Stimulated activated CD4-positive, alpha-beta T cell treated with anti-CD3 and anti-CD28 coated beads, TNF-alpha, amount 100 ng/mL, for 4 hours (primary cell): ENCODE results near the gene CLDN19.
A peak's percentile ranks its signal among the peaks of the same experiment; 100 is the strongest.
"Not testable (repeated sequence)": the region's sequence is repeated elsewhere in the genome, so short reads cannot be mapped to it uniquely, and the experiment has no call there.

ENCODE experiments used
- DNase-seq, 3 experiments: peaks; one replicate each; pipeline ENCODE4 v3.0.0-alpha.2; 2020; ENCODE audit warnings: low read depth in 3 of 3

CLDN19 gene

GRCh38 chr1:42759114-42759513, 19.1 kb upstream of the CLDN19 start:
- no peak for DNase-seq

- no peak for DNase-seq
Observed at GRCh38 chr1:42758641-42759040, 18.6 kb upstream of the CLDN19 start.

DNA sequence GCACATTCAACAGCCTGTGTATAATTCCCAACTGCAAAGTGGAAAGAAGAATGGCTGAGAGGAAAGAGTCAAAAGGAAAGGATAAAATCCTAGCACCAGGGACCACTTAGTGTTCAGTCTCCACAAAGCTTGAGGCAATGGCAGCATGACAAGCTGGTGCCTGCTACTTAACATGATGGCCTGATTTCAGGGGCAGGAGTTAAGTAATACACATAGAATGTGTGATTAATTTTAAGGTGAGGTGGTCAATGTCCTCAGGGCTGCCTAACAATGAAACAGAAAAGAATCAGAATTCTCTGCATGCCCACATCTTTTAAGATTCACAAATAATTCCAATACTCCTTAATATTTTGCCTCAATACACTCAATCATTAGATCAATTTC, 17.8 kb upstream of the CLDN19 start:
- no peak for DNase-seq

- DNase-seq: no peak
Observed at GRCh38 chr1:42756956-42757891, 17.2 kb upstream of the CLDN19 start.

DNA sequence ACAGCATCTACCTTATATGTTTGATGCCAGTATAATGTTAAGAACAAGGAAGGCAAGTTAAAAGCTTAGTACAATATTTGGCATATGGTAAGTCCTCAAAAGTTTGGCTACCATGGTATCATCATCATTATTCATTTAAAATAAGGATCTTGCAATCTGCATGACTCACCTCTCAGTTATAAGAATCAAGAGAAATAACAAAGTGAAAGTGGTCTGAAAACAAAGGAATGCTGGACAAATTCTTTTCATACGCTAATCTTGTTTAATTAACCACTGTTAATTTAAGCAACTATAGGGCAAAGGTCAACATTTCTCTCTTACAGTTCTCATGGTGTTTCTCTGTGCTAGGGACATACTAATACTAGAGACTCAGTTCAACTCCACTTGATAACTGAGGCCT, 13.0 kb upstream of the CLDN19 start:
- no peak for DNase-seq

DNA sequence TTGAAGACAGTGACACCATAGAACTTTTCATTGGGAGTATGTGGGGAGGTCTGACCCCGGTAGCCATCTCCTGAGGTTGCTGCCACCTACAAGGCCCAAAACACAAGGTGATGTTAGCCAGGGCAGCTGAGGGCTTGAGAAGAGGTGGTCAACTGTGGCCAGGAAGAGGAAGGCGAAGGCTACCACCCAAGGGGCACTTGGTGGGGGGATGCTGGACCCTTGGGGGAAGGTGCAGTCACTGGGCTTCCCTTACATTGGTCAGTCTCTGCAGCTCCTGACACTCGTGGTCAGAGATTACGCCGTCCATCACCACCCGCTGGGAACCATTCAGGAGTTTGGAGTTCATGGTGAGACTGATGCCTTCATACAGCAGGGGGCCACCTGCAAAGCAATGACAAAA, 12.2 kb upstream of the CLDN19 start:
- no peak for DNase-seq

- not testable (repeated sequence) for DNase-seq
Observed at GRCh38 chr1:42751511-42752070, 11.6 kb upstream of the CLDN19 start.

- DNase-seq: no peak
Observed at GRCh38 chr1:42750041-42750440, 10.0 kb upstream of the CLDN19 start.

- DNase-seq: no peak
Observed at GRCh38 chr1:42748461-42749410, 8.7 kb upstream of the CLDN19 start.

GRCh38 chr1:42748021-42748420, 8.0 kb upstream of the CLDN19 start:
- no peak for DNase-seq

DNA sequence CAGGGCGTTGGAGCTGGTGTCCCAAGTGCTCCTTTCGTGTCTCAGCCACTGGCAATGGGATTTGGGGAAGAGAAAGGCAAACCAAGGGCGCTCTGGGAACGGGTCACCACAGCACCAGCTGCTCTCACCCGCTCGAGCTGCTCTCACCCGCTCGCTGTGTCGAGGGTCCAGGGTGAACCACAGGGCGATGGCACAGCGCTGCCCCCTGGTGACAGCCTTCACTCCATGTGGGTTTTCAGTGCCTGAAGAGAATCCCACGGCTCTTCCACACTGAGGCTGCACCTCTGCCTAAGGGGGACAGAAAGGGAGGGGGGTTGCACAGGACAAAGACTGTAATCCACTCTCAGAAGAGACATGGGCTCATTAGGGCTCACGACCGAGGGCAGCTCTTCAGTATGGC, 7.1 kb upstream of the CLDN19 start:
- peak; percentile 12 to 28 (median 17) for DNase-seq

- no peak for DNase-seq
Observed at GRCh38 chr1:42746436-42747105, 6.5 kb upstream of the CLDN19 start.

DNA sequence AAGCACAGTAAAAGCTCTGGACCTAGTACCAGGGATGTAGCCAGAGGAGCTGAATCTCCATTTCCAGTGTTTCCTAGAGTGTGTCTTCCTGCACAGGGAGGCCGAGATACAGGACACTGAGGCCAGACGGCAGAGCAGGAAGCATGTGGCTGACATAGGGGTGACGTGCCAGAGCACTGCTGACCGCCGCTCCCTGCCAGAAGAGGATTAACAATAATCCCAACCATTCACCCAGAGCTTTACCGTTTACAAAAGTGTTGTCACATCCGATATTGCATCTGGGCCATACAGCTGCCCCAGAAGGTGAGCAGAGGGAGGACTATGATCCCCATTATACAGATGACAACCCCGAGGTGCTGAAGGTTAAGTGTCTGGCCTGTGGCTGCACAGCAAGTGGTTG, 5.8 kb upstream of the CLDN19 start:
- no peak for DNase-seq

DNA sequence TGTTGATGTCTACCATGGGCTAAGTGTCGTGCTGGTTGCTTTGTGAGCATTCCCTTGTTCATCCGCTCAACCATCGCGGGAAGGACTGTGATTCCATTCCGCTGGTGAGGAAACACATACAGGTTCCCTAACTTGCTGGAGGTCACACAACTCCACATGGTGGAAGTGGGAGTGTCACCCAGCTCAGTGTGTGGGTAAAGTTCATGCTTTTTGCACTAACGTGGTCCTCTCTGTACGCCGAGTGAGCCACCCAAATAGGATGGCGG, 4.0 kb upstream of the CLDN19 start:
- no peak for DNase-seq

DNA sequence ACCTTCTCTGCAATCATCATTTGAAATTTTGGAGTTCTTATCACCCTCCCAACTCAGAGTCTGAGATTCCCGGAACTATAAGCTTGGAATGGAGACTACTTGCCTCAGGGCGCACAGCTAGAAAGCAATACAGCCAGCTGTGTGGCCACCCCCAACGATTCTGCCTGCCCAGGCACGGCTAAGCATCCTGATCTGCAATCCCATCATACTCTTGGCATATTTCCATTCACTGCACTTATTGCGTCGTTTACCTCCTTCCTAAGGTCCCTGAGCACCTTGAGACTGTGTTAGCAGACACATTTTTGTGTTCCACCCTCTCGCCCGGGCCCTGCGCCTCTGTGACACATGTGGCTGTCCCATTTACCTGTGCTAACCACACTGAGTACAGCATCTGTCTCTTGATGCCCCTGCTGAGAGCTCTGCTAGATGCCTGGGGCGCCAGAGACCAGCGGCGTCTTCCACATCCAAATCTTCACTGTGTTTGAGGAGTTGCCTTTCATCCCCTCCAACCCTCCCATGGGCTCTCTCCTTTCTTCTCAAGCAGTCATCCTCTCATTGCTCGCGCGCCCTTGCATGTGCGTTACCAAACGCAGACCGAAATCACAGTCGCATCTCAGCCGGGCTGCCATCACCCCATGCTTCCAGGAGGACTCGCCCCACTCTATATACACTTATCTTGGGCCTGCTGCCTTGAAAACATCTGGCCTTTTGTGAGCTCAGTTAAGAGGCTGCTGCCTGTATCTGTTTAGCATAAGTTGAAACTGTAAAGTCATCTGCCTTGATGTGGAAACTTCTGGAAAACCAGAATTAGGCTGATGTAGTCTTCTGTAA, 3.5 kb upstream of the CLDN19 start:
- no peak for DNase-seq

- DNase-seq: no peak
Observed at GRCh38 chr1:42742617-42743316, 2.7 kb upstream of the CLDN19 start.

DNA sequence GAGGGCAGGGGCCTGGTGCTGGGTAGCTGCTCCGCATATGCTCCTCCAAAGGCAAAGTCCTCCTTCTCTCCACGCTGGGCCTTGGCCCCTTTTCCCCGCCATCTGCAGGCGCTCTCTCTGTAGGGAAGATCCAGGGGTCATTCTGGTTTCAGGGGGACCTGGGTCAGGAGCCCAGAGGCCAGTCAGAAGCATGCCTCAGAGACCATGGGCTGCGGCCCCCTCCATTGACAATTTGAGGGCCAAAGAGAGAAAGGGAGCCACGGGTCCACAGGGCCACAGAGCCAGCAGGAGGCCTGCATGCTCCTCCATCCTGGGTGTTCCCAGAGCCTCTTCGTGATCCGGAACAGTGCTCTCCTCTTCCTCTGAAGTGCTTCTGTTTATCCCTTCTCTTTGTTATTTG, 2.1 kb upstream of the CLDN19 start:
- no peak for DNase-seq

- DNase-seq: no peak
Observed at GRCh38 chr1:42741706-42742105, 1.7 kb upstream of the CLDN19 start.

DNA sequence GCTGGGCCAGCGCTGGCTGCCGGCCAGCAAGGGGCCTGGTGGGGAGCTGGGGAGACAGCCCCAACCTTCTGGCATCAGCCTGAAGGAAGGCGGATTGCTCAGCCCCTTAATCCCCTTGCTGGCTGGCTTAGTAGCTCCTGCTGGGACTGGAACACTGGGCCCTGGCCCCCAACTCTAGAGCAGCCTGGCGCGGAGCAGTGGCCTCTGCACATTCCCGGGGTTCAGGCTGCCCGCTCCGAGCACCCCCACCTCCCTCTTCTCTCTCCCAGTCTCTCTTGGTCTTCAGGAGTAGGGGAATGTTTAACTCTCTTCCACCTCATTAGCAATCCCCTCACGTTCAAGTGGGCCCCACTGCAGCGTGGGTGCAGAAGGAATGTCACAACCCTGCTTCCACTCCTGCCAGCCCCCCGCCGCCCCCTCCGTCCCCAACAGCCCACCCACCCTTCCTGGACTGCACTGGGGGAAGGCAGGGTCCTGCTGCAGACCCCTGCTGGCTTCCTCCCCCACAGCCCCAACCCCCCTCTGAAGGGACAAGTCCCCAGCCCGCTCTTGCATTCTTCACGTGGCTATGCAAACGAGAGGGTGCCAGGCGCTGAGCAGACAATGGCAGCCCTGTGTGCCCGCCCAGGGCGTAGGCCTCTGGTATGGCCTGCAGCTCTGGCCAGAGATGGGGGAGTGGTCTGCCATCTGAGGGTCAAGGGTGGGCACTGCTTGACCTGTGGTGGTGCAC, 980 bp upstream of the CLDN19 start:
- no peak for DNase-seq
